Measurements from ENCODE around the gene NRP2. TPM values are rescaled to one million over a fixed set of nuclear protein-coding genes. Genes with fewer than 3 reads are reported as not detected.

The NRP2 gene
- total and polyA plus RNA-seq, 2 experiments from 2014 or later, result 61.0 to 79.2 TPM

DNA sequence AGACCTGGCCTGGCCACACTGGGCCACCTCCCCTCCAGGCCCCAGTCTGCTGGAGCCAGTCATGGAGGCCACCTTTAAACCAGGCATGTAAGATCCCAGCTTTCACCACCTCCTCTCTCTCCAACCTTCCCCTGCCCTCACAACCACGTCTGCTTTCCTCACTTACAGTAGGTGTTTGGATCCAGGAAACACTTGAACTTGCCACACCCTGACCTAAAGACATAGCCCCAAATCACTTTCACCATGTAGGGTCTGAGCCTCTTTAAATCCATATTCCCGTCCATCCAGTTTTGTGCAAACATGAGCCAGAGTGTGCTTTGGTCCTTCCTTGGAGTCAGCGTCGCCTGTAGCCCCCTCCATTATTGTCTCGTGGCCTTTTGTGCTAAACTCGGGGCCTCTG, 66.8 kb downstream of the NRP2 start:
- H3K36me3 ChIP-seq (replicated peaks; ENCODE audit: insufficient read depth, low read depth), result no peaks in the 10 kb centered on the region
- no peak overlapping the region for H3K4me3 ChIP-seq
- peaks cover 10% of the 10 kb centered on the region for H3K4me1 ChIP-seq (ENCODE audit: insufficient read depth)
- H3K79me2 ChIP-seq, result no peaks in the 10 kb centered on the region
- TF ChIP-seq, protein P1, sequence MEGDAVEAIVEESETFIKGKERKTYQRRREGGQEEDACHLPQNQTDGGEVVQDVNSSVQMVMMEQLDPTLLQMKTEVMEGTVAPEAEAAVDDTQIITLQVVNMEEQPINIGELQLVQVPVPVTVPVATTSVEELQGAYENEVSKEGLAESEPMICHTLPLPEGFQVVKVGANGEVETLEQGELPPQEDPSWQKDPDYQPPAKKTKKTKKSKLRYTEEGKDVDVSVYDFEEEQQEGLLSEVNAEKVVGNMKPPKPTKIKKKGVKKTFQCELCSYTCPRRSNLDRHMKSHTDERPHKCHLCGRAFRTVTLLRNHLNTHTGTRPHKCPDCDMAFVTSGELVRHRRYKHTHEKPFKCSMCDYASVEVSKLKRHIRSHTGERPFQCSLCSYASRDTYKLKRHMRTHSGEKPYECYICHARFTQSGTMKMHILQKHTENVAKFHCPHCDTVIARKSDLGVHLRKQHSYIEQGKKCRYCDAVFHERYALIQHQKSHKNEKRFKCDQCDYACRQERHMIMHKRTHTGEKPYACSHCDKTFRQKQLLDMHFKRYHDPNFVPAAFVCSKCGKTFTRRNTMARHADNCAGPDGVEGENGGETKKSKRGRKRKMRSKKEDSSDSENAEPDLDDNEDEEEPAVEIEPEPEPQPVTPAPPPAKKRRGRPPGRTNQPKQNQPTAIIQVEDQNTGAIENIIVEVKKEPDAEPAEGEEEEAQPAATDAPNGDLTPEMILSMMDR (IDR thresholded peaks at IDR 0.05; ENCODE audit: poor library complexity), result no peak
- TF ChIP-seq EZH2phosphoT487 (IDR thresholded peaks at IDR 0.05; ENCODE audit: low read depth, severe bottlenecking, unreplicated experiment), result no peak
- no peaks in the 10 kb centered on the region for H3K9me3 ChIP-seq (ENCODE audit: low read depth)
- H3K27me3 ChIP-seq, result no peaks in the 10 kb centered on the region
- DNase-seq (ENCODE audit: low spot score), result no peak
- H2AFZ ChIP-seq, result no peak overlapping the region
- H3K9me2 ChIP-seq (replicated peaks; ENCODE audit: insufficient read depth), result no peaks in the 10 kb centered on the region
- H3K27ac ChIP-seq, result no peak overlapping the region
- H3K4me2 ChIP-seq, result no peak overlapping the region
- no peaks in the 10 kb centered on the region for H4K20me1 ChIP-seq (ENCODE audit: insufficient read depth, poor library complexity, severe bottlenecking)
- 91% methylated on average over 6 of the region's 6 CpGs for WGBS (ENCODE audit: low lambda C conversion rate, missing lambda C conversion rate)

DNA sequence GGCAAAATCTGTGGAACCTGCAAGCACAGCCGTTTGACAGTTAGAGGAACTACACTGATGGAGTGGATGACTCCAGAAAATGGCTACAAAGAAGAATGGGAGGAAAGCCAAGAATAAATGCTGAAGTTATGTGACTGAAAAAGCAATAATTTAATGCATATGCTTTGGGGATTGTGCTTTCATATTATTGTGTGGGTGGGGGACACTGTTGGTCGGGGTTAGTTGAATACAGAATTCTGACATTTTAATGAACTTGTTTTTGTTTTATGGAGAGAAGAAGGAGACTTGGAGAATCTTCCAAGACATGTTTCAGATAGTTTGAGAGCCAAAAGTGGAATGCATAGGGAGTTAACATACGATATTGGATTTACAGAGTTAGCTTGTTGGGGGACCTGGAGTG, 68.5 kb downstream of the NRP2 start:
- Histone ChIP-seq H3K4me1 (ENCODE audit: insufficient read depth) (peaks cover 23% of the 10 kb centered on the region), H3K9me3 (ENCODE audit: low read depth) (no peaks in the 10 kb centered on the region), H3K36me3 (replicated peaks; ENCODE audit: insufficient read depth, low read depth) (no peaks in the 10 kb centered on the region), H3K27me3 (no peaks in the 10 kb centered on the region), H2AFZ (no peak overlapping the region), H3K9me2 (replicated peaks; ENCODE audit: insufficient read depth) (no peaks in the 10 kb centered on the region), H4K20me1 (ENCODE audit: insufficient read depth, poor library complexity, severe bottlenecking) (no peaks in the 10 kb centered on the region), H3K79me2 (no peaks in the 10 kb centered on the region), H3K4me3 (no peak overlapping the region), H3K4me2 (no peak overlapping the region), H3K27ac (no peak overlapping the region)
- TF ChIP-seq EZH2phosphoT487 (IDR thresholded peaks at IDR 0.05; ENCODE audit: low read depth, severe bottlenecking, unreplicated experiment) (no peak), EZH2 (IDR thresholded peaks at IDR 0.05; ENCODE audit: borderline replicate concordance) (no peak)
- TF ChIP-seq, protein P1 (IDR thresholded peaks at IDR 0.05; ENCODE audit: poor library complexity), result no peak
- DNase-seq (ENCODE audit: low spot score), result no peak
- 86% methylated on average over 3 of the region's 3 CpGs for WGBS (ENCODE audit: low lambda C conversion rate, missing lambda C conversion rate)

DNA sequence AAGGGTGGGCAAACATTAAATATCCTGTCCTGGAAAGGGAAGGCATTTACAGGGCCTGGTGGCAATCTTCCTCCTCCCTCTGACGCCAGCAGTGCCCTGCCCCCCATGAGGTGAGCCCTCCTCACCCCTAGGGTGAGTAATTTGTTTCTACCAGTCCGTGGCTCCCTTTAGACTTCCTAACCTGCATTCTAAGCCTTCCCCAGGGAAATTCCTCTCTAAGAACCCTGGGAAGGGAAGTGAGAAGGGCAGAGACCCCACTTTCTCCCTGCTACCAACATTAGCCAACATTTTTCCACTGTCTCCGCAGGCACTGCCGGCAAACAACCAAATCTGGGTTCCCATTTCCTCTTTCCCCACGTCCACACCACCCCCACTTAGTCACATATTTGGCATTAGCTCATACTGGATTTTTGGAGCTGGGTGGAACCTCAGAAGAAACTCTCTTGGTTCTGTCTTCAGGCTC, 69.3 kb downstream of the NRP2 start:
- no peak overlapping the region for H3K27ac ChIP-seq
- no peaks in the 10 kb centered on the region for H3K9me3 ChIP-seq (ENCODE audit: low read depth)
- H3K4me2 ChIP-seq, result no peak overlapping the region
- no peaks in the 10 kb centered on the region for H3K27me3 ChIP-seq
- TF ChIP-seq, protein P1 (IDR thresholded peaks at IDR 0.05; ENCODE audit: poor library complexity), result no peak
- TF ChIP-seq EZH2phosphoT487 (IDR thresholded peaks at IDR 0.05; ENCODE audit: low read depth, severe bottlenecking, unreplicated experiment) (no peak), EZH2 (IDR thresholded peaks at IDR 0.05; ENCODE audit: borderline replicate concordance) (no peak)
- H3K4me3 ChIP-seq, result no peak overlapping the region
- WGBS (ENCODE audit: low lambda C conversion rate, missing lambda C conversion rate), result 84% methylated on average over 5 of the region's 5 CpGs
- no peaks in the 10 kb centered on the region for H3K79me2 ChIP-seq
- no peaks in the 10 kb centered on the region for H4K20me1 ChIP-seq (ENCODE audit: insufficient read depth, poor library complexity, severe bottlenecking)
- DNase-seq (ENCODE audit: low spot score), result no peak
- no peaks in the 10 kb centered on the region for H3K9me2 ChIP-seq (replicated peaks; ENCODE audit: insufficient read depth)
- no peaks in the 10 kb centered on the region for H3K36me3 ChIP-seq (replicated peaks; ENCODE audit: insufficient read depth, low read depth)
- H2AFZ ChIP-seq, result no peak overlapping the region
- peaks cover 23% of the 10 kb centered on the region for H3K4me1 ChIP-seq (ENCODE audit: insufficient read depth)
